Liver (tissue), 9 donors: ENCODE measurements around the gene ZNF429. TPM values are rescaled to one million over a fixed set of nuclear protein-coding genes. Genes with fewer than 3 reads are reported as not detected.

Experiments used
- DNase-seq: peaks from one replicate; pipeline ENCODE4 v3.0.0-alpha.2; 2017; ENCODE audit warnings: low spot score
- H3K27ac ChIP-seq, 2 donors: one replicate each; pipeline ENCODE4 v1.7.0; 2013; ENCODE audit warnings: inconsistent platforms in 2 of 2, low read length in 2 of 2, control low read depth in 1 of 2, low read depth in 1 of 2, mild to moderate bottlenecking in 1 of 2
- H3K27me3 ChIP-seq, 4 donors: one replicate each; pipeline versions ENCODE4 v1.6.1 to v1.7.0; 2013; ENCODE audit warnings: low read length in 3 of 4, inconsistent platforms in 1 of 4, mild to moderate bottlenecking in 1 of 4, moderate library complexity in 1 of 4; ENCODE audit not compliant: control insufficient read depth in 4 of 4, insufficient read depth in 4 of 4
- H3K36me3 ChIP-seq, 4 donors: one replicate each; pipeline versions ENCODE4 v1.6.1 to v1.7.0; 2013; ENCODE audit warnings: low read length in 3 of 4, mild to moderate bottlenecking in 3 of 4, low read depth in 1 of 4, moderate library complexity in 1 of 4; ENCODE audit not compliant: control insufficient read depth in 4 of 4, insufficient read depth in 3 of 4
- H3K4me1 ChIP-seq, 4 donors: one replicate each; pipeline versions ENCODE4 v1.6.1 to v1.7.0; 2013; ENCODE audit warnings: low read length in 3 of 4, mild to moderate bottlenecking in 3 of 4, moderate library complexity in 1 of 4; ENCODE audit not compliant: control insufficient read depth in 4 of 4, insufficient read depth in 4 of 4
- H3K4me3 ChIP-seq, 3 donors: one replicate each; pipeline versions ENCODE4 v1.6.1 to v1.7.0; 2013; ENCODE audit warnings: low read length in 3 of 3, control low read depth in 1 of 3, low read depth in 1 of 3, mild to moderate bottlenecking in 1 of 3
- H3K9ac ChIP-seq, 2 donors: one replicate each; pipeline ENCODE4 v1.7.0; 2013; ENCODE audit warnings: low read length in 2 of 2, mild to moderate bottlenecking in 2 of 2, moderate library complexity in 2 of 2, control low read depth in 1 of 2, low read depth in 1 of 2
- H3K9me3 ChIP-seq, 4 donors: one replicate each; pipeline versions ENCODE4 v1.6.1 to v1.7.0; 2013; ENCODE audit warnings: low read length in 3 of 4; ENCODE audit not compliant: control insufficient read depth in 4 of 4
- ATF3 ChIP-seq: IDR thresholded peaks from 2 replicates; pipeline ENCODE4 v1.6.1; 2016; ENCODE audit warnings: antibody characterized with exemption
- CTCF ChIP-seq: fragments of 150-350 bp; IDR thresholded peaks from 2 replicates; pipeline ENCODE4 v1.5.1; 2017; ENCODE audit warnings: improper control_type of control experiment, low read depth, low read length; ENCODE audit not compliant: missing input control
- EGR1 ChIP-seq, 2 donors: IDR thresholded peaks; 2 replicates each; pipeline ENCODE4 v1.6.1; 2016 to 2018; ENCODE audit warnings: antibody characterized with exemption in 2 of 2, low read depth in 2 of 2
- FOXA1 ChIP-seq: IDR thresholded peaks from 2 replicates; pipeline ENCODE4 v1.6.1; 2016; ENCODE audit warnings: antibody characterized with exemption
- FOXA2 ChIP-seq: IDR thresholded peaks from 2 replicates; pipeline ENCODE4 v1.6.1; 2016; ENCODE audit warnings: antibody characterized with exemption
- GABPA ChIP-seq, 2 donors: IDR thresholded peaks in 1 of 2; conservative IDR thresholded peaks in 1 of 2; 2 replicates each; pipeline ENCODE4 v1.6.1; 2016; ENCODE audit warnings: antibody characterized with exemption in 2 of 2, mild to moderate bottlenecking in 1 of 2, moderate library complexity in 1 of 2
- HNF4A ChIP-seq, 2 donors: conservative IDR thresholded peaks; 2 replicates each; pipeline ENCODE4 v1.6.1; 2016; ENCODE audit warnings: antibody characterized with exemption in 2 of 2, mild to moderate bottlenecking in 2 of 2
- HNF4G ChIP-seq: IDR thresholded peaks from 2 replicates; pipeline ENCODE4 v1.6.1; 2016; ENCODE audit warnings: antibody characterized with exemption
- JUND ChIP-seq, 2 donors: IDR thresholded peaks; 2 replicates each; pipeline ENCODE4 v1.6.1; 2016; ENCODE audit warnings: antibody characterized with exemption in 2 of 2
- NR2F2 ChIP-seq: IDR thresholded peaks from 2 replicates; pipeline ENCODE4 v1.6.1; 2016; ENCODE audit warnings: antibody characterized with exemption
- RAD21 ChIP-seq, 2 donors: IDR thresholded peaks; 2 replicates each; pipeline ENCODE4 v1.6.1; 2016; ENCODE audit warnings: antibody characterized with exemption in 2 of 2, mild to moderate bottlenecking in 2 of 2
- REST ChIP-seq: IDR thresholded peaks from 2 replicates; pipeline ENCODE4 v1.6.1; 2016; ENCODE audit warnings: antibody characterized with exemption, mild to moderate bottlenecking
- RXRA ChIP-seq, 2 donors: IDR thresholded peaks; 2 replicates each; pipeline ENCODE4 v1.6.1; 2017 to 2018; ENCODE audit warnings: antibody characterized with exemption in 2 of 2, mild to moderate bottlenecking in 1 of 2
- TAF1 ChIP-seq: conservative IDR thresholded peaks from 2 replicates; pipeline ENCODE4 v1.6.1; 2016; ENCODE audit warnings: antibody characterized with exemption, mild to moderate bottlenecking
- YY1 ChIP-seq: IDR thresholded peaks from 2 replicates; pipeline ENCODE4 v1.6.1; 2016; ENCODE audit warnings: antibody characterized with exemption, mild to moderate bottlenecking
- ZBTB33 ChIP-seq: IDR thresholded peaks from 2 replicates; pipeline ENCODE4 v1.6.1; 2016; ENCODE audit warnings: antibody characterized with exemption
- WGBS: extraction: QIAGEN DNeasy Blood & Tissue Kit; methylation state at CpG from one replicate; pipeline ENCODE4 v1.1.7; 2013; 5-methylcytosine and 5-hydroxymethylcytosine counted together
- polyA plus RNA-seq, 2 donors: library from polyadenylated mRNA; stranded (reverse) in 1 of 2; unstranded in 1 of 2; fragments of 200-250 nt in 1 of 2; fragments of >200 nt in 1 of 2; fragmentation: Nextera tagmentation in 1 of 2; extraction: Ambion mirVana in 1 of 2; gene quantifications; one replicate each; pipeline versions ENCODE4 v1.2.1 to v1.2.3, GENCODE V29; 2013 to 2015
- total RNA-seq, 2 donors: library from RNA; depleted of rRNA; stranded (reverse); fragments of >200 nt; gene quantifications; one replicate each; pipeline ENCODE4 v1.2.3, GENCODE V29; 2014
- donor health status: healthy.
- donor health status: healthy.
- donor health status: healthy.
- donor health status: healthy.
- donor health status: healthy.

The ZNF429 gene
- total and polyA plus RNA-seq, 4 donors: 4.0 to 10.1 (median 8.4) TPM

GRCh38 chr19:21586311-21587116, 81.1 kb downstream of the ZNF429 start:
- 5% methylated on average over 72 of the region's 72 CpGs for WGBS
- H3K27me3 ChIP-seq: no peaks in the 10 kb centered on the region
- H3K36me3 ChIP-seq: no peaks in the 10 kb centered on the region
- DNase-seq: peak; percentile 66
- peaks cover 0 to 7% (median 3%) of the 10 kb centered on the region in 4 donors for H3K4me1 ChIP-seq
- peak overlapping the region in 1 of 2 donors; percentile 41 for H3K9ac ChIP-seq
- H3K4me3 ChIP-seq: peak overlapping the region; percentile 25 to 74 (median 63)
- TF ChIP-seq NR2F2 (no peak), TAF1 (no peak), HNF4G (no peak), JUND (IDR thresholded peaks at IDR 0.05) (no peak), ATF3 (no peak), RXRA (IDR thresholded peaks at IDR 0.05) (no peak), GABPA (IDR thresholded peaks at IDR 0.05 in 1 of 2, conservative IDR thresholded peaks at IDR 0.05 in 1 of 2) (no peak), YY1 (no peak), EGR1 (IDR thresholded peaks at IDR 0.05; ENCODE audit: low read depth in 2 of 2) (no peak), RAD21 (IDR thresholded peaks at IDR 0.05) (no peak), FOXA1 (no peak), FOXA2 (no peak), REST (no peak), ZBTB33 (no peak), CTCF (no peak)
- peaks cover 0 to 15% (median 6%) of the 10 kb centered on the region in 4 donors for H3K9me3 ChIP-seq
- H3K27ac ChIP-seq: peak overlapping the region in 1 of 2 donors; percentile 25

GRCh38 chr19:21587117-21587461, 81.7 kb downstream of the ZNF429 start:
- Histone ChIP-seq H3K9ac (peak overlapping the region in 1 of 2 donors; percentile 41), H3K27me3 (no peaks in the 10 kb centered on the region), H3K4me3 (peak overlapping the region in 1 of 3 donors; percentile 63), H3K27ac (peak overlapping the region in 1 of 2 donors; percentile 25), H3K36me3 (no peaks in the 10 kb centered on the region), H3K4me1 (peaks cover 0 to 7% (median 3%) of the 10 kb centered on the region in 4 donors), H3K9me3 (peaks cover 0 to 15% (median 6%) of the 10 kb centered on the region in 4 donors)
- 35% methylated on average over 12 of the region's 12 CpGs for WGBS
- peak; percentile 62 for DNase-seq
- TF ChIP-seq HNF4A (conservative IDR thresholded peaks at IDR 0.05) (no peak), ZBTB33 (no peak), HNF4G (no peak), RAD21 (IDR thresholded peaks at IDR 0.05) (no peak)
